HS-5 (cell line): ENCODE results near the gene LAMP1.
"Not testable (repeated sequence)": the region's sequence is repeated elsewhere in the genome, so short reads cannot be mapped to it uniquely, and the experiment has no call there.

Experiments
- DNase-seq: peaks from one replicate; pipeline ENCODE4 v3.0.0-alpha.2; 2012; ENCODE audit warnings: low read depth

The LAMP1 gene

GRCh38 chr13:113297370-113298042, 467 bp downstream of the LAMP1 start:
- DNase-seq: no peak

DNA sequence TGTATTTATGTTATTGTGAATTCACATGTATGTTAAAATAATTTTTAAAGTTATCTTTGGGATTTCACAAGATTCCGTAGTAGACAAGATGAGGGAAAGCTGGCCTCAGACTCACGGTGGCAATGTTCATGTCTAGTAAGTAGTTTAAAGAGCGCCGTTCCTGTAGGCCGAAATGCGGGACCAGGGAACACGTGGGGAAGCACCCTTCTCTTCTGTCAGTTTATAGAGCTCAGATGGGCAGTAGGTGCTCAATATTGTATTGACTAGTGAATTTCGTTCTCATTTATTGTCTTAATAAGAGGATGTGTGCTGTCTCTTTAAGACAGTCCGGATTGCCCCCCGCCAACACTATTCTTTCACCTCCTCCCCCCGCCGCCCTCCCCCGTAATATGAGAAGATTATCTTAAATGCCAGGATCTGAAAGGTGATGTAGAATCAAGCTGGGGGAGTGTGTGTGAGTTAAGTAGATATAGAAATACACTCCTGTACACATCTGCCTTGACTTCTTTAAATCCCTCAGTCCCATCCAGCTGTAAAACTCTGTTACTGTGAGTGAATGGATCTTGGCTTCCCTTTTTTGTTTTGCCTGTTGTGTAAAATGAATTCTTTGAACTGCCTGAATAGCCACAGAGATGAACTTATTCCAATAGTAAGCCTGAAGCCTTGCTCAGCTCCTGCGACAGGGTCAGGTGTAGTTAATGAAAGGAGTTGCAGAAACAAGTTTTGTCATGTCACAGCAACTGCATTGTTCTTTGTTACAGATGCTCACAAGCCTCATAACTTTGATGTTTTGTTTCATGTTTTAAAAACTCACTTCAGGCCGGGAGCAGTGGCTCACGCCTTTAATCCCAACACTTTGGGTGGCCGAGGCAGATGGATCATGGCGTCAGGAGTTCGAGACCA, 1.3 kb downstream of the LAMP1 start:
- DNase-seq: no peak

DNA sequence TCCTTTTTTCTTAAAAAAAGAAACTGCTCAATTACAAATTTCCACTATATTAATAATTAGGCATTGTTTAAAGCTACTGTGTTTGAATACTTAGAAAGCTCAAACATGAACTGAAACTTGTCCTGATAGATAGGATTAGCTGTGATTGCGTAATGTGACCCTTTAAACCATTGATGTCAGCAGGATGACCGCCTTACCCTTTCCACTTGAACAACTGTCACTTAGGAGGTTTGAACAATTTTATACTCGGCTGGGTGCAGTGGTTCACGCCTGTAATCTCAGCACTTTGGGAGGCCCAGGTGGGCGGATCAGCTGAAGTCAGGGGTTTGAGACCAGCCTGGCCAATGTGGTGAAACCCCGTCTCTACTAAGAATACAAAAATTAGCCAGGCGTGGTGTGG, 2.9 kb downstream of the LAMP1 start:
- no peak for DNase-seq

- DNase-seq: no peak
These were observed 5.9 kb downstream of the LAMP1 start for GRCh38 chr13:113302986-113303385.

- no peak for DNase-seq
These were observed 7.1 kb downstream of the LAMP1 start for GRCh38 chr13:113304121-113304520.

DNA sequence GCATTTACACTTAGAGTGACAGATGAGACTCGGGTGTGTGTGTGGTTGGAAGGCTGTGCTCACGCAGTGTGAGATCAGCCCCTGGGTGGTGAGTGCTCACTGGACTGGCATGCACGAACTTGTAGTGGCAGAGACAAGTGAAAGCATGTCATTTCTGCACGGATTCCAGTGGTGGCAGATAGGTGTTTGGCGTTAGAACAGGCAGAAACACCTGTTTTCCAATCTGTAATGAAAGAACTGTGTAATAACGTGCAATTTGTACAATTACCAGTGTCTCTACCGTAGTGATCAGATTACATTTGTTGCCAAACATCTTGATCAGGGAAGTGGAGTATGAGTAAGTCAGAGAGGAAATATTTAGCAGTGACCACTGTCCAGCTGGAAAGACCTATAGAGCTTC, 8.2 kb downstream of the LAMP1 start:
- DNase-seq: peak; percentile 10

- DNase-seq: no peak
These were observed 10.5 kb downstream of the LAMP1 start for GRCh38 chr13:113307491-113307890.

DNA sequence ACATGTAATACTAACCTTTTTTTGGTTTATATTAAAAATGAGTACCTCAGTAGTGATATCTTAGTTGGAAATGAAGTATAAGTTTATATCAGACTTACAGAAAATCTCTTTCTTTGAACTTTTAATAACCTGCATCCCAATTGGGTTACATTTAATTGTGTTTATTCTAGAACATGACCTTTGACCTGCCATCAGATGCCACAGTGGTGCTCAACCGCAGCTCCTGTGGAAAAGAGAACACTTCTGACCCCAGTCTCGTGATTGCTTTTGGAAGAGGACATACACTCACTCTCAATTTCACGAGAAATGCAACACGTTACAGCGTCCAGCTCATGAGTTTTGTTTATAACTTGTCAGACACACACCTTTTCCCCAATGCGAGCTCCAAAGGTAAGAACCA, 12.4 kb downstream of the LAMP1 start:
- DNase-seq: no peak

DNA sequence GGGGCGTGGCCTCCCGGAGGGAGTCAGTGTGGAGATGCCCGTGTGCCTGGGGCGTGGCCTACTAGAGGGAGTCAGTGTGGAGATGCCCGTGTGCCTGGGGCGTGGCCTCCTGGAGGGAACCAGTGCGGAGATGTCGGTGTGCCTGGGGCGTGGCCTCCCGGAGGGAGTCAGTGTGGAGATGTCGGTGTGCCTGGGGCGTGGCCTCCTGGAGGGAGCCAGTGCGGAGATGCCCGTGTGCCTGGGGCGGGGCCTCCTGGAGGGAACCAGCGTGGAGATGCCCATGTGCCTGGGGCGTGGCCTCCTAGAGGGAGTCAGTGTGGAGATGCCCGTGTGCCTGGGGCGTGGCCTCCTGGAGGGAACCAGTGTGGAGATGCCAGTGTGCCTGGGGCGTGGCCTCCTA, 17.1 kb downstream of the LAMP1 start:
- DNase-seq: not testable (repeated sequence)

GRCh38 chr13:113314895-113315470, 17.9 kb downstream of the LAMP1 start:
- not testable (repeated sequence) for DNase-seq

DNA sequence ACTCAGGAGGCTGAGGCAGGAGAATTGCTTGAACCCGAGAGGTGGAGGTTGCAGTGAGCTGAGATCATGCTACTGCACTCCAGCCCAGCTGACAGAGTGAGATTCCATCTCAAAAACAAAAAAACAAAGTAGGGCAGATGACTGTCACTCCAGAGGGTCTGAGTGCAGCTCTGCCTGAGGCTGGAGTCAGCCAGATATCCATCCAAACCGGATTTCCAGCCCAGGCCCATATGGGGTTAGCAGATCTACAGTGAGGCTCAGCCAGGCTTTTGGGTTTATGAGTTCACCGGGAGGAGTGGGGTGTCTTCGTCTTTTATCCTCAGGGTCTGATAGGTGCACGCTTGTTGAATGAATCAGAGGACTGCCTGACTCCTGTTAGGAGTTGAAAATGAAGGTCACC, 19.0 kb downstream of the LAMP1 start:
- DNase-seq: no peak

- DNase-seq: no peak
These were observed 20.0 kb downstream of the LAMP1 start for GRCh38 chr13:113317031-113317430.

GRCh38 chr13:113318956-113319355, 21.9 kb downstream of the LAMP1 start:
- DNase-seq: no peak

DNA sequence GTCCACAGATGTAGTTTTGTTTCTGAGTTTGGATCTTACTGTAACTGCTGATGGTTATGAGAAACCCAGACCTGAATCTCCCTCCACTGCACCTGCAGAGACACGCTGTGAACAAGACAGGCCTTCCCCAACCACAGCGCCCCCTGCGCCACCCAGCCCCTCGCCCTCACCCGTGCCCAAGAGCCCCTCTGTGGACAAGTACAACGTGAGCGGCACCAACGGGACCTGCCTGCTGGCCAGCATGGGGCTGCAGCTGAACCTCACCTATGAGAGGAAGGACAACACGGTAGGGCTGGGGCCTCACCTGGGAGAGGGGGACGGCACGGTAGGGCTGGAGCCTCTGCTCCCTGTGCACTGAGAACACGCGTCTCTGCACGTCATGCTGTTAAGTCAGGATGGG, 22.3 kb downstream of the LAMP1 start:
- no peak for DNase-seq

DNA sequence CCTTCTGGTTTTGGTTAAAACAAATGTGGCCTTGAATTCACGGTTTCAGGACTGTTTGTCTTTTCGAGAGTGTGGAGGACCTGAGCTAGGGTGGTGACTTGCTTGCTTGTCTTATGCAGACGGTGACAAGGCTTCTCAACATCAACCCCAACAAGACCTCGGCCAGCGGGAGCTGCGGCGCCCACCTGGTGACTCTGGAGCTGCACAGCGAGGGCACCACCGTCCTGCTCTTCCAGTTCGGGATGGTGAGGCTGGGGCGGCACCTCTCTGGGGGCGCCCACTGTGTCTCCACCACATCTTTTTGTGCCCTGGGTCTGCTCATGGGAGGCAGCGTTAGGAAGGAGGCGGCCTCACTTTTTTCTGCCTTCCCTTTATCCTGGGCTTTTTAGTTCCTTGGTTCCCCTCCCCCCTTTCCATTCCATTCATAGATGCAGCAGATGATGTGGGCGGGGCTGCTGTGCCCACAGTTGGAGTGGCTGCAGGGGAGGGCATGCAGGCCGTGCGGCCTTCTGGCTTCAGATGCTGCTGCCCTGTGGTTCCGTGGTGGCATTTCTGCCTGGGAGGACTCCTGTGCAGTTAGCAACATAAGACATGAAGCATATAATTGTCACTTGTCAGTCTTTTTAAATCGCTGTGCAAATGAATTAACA, 23.3 kb downstream of the LAMP1 start:
- no peak for DNase-seq

GRCh38 chr13:113321546-113321945, 24.5 kb downstream of the LAMP1 start:
- DNase-seq: no peak

DNA sequence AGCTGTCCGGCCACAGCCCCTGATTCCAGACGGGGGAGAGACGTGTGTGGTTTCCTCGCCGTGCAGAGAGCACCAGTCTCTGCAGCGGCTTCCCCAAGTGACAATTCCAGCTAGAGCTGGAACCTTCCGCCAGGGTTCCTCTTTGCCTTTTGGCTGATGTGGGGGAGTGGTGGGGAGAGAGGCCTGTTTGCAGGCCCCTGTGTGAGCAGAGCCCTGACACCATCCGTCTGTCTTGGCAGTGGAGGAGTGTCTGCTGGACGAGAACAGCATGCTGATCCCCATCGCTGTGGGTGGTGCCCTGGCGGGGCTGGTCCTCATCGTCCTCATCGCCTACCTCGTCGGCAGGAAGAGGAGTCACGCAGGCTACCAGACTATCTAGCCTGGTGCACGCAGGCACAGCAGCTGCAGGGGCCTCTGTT, 25.0 kb downstream of the LAMP1 start:
- no peak for DNase-seq

DNA sequence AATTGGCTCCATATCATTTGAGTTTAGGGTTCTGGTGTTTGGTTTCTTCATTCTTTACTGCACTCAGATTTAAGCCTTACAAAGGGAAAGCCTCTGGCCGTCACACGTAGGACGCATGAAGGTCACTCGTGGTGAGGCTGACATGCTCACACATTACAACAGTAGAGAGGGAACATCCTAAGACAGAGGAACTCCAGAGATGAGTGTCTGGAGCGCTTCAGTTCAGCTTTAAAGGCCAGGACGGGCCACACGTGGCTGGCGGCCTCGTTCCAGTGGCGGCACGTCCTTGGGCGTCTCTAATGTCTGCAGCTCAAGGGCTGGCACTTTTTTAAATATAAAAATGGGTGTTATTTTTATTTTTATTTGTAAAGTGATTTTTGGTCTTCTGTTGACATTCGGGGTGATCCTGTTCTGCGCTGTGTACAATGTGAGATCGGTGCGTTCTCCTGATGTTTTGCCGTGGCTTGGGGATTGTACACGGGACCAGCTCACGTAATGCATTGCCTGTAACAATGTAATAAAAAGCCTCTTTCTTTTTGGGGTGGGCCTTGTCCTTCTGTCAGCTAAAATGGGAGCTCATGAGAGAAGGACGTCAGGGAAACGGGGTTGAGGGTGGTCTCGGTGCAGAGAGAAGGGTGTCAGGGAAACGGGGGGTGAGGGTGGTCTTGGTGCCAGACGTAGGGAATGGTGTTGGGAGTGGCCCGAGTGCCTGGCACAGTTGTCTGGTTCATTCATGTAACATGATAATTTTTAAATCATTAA, 26.0 kb downstream of the LAMP1 start:
- DNase-seq: no peak

DNA sequence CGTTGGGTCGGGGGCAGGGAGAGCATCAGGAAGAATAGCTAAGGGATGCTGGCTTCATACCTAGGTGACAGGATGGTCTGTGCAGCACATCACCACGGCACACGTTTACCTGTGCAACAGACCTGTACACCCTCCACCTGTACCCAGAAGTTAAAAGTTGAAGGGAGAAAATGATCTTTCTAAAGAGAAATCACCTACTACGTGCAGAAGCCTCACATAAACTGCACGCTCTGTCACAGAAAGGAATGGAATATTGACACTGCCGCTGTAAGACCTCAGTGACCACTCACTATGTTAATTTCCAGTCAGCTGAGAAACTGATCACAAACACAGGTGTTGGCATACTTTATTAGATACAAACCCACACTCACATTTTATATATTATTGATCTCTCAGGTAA, 26.8 kb downstream of the LAMP1 start:
- DNase-seq: no peak

- DNase-seq: no peak
These were observed 27.4 kb downstream of the LAMP1 start for GRCh38 chr13:113324398-113324797.

DNA sequence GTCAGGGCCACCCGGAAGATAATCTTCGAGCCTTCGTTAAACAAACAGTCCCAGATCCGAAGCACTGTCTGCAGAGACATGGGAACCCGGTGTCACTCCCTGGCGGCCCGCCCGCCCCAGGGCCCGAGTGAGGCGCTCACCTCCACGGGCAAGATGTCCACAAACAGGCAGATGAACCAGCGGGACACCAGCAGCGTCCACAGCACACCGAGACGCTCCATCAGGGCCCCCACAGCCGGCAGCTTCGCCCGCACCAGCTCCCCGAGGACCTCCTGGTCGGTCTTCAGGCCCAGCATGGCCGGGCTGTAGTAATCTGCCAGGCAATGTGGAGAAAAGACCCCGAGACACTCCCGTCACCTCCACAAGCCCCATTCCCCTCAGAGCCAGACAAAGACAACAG, 28.7 kb downstream of the LAMP1 start:
- DNase-seq: no peak

DNA sequence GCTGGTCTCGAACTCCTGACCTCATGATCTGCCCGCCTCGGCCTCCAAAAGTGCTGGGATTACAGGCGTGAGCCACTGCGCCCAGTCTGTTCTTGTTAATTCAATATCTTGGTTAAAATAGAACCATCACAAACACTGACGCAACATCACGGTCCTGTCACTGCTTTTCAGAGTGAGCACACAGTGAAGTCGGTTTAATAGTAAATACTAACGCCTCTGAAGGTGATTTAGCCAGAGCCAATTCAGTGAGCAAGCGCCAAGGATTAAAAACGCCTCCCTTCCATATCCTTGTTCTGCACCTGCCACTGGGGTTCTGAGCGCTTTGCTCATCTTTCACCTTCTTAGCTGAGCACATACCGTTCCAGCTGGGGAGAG, 30.3 kb downstream of the LAMP1 start:
- no peak for DNase-seq
